ENCODE measurements around the gene LDLRAD3. TPM values are rescaled to one million over a fixed set of nuclear protein-coding genes. Genes with fewer than 3 reads are reported as not detected.
A peak's percentile ranks its signal among the peaks of the same experiment; 100 is the strongest.

LDLRAD3 gene
- total and polyA plus RNA-seq, 3 experiments from 2014 or later: 0.09 to 0.44 TPM; not detected in 1

- CTCF ChIA-PET: interaction anchor here (1.8 kb wide), 1 partner anchor 310 kb away, joined by 5 read pairs; no protein-coding TSS in a partner anchor
- no peak overlapping the region for H3K4me3 ChIP-seq (ENCODE audit: low read length)
Observed at GRCh38 chr11:36131721-36132397, 188.0 kb downstream of the LDLRAD3 start.

GRCh38 chr11:36132940-36133339 lies 189.1 kb downstream of the LDLRAD3 start:
- Mint-ChIP-seq H3K4me1 (no peaks in the 10 kb centered on the region), H3K27me3 (peaks cover 9 to 26% of the 10 kb centered on the region in 2 donors), H3K9me3 (no peaks in the 10 kb centered on the region), H3K27ac (no peak overlapping the region), H3K36me3 (no peaks in the 10 kb centered on the region), H3K4me3 (no peak overlapping the region)
- no peaks in the 10 kb centered on the region for H3K4me1 ChIP-seq (ENCODE audit: insufficient read depth, low read length)
- H3K9me3 ChIP-seq (ENCODE audit: low read length): no peaks in the 10 kb centered on the region
- POLR2A ChIA-PET: interaction anchor here (0.6 kb wide), 1 partner anchor 98 kb away, joined by 4 read pairs; no protein-coding TSS in a partner anchor
- no peak overlapping the region for H3K4me3 ChIP-seq (ENCODE audit: low read length)
- no peaks in the 10 kb centered on the region for H3K27me3 ChIP-seq (ENCODE audit: insufficient read depth, low read length, poor library complexity, severe bottlenecking)
- no peak for DNase-seq
- no peaks in the 10 kb centered on the region for H3K36me3 ChIP-seq (ENCODE audit: insufficient read depth, low read length)
- no peak overlapping the region for H3K27ac ChIP-seq (ENCODE audit: low read depth, low read length)
- CTCF ChIA-PET: no interaction called here

More at GRCh38 chr11:36131721-36132397, 188.0 kb downstream of the LDLRAD3 start:
- no peaks in the 10 kb centered on the region for H3K4me1 Mint-ChIP-seq
- H3K36me3 Mint-ChIP-seq: no peaks in the 10 kb centered on the region
- no peak overlapping the region for H3K4me3 Mint-ChIP-seq
- Histone ChIP-seq H3K27me3 (ENCODE audit: insufficient read depth, low read length, poor library complexity, severe bottlenecking) (no peaks in the 10 kb centered on the region), H3K9me3 (ENCODE audit: low read length) (no peaks in the 10 kb centered on the region), H3K27ac (ENCODE audit: low read depth, low read length) (no peak overlapping the region), H3K4me1 (ENCODE audit: insufficient read depth, low read length) (no peaks in the 10 kb centered on the region), H3K36me3 (ENCODE audit: insufficient read depth, low read length) (no peaks in the 10 kb centered on the region)
- DNase-seq: no peak
- no peak overlapping the region for H3K27ac Mint-ChIP-seq
- peaks cover 11 to 29% of the 10 kb centered on the region in 2 donors for H3K27me3 Mint-ChIP-seq
- no peaks in the 10 kb centered on the region for H3K9me3 Mint-ChIP-seq
- POLR2A ChIA-PET: no interaction called here

DNA sequence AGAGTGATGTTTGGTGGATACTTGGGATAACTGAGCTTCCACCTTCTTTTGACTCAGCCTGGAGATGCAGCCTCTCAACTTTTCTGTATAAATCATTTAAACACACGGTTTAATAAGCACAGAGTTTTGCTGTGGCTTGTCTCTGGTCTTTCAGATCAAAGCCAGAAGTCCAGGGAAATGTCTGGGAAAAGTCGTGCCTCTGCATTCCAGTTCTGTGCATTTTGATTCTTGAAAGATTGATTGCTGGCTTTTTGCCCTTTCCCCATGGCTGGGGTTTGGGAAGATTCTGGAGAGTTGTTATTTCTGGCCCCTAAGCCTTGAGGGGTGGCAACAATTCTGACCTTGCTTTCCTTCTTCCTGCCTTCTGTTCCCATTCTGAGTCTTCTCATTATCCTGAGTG lies 191.2 kb downstream of the LDLRAD3 start:
- H3K36me3 Mint-ChIP-seq: no peaks in the 10 kb centered on the region
- no peak for DNase-seq
- no peak overlapping the region for H3K4me3 Mint-ChIP-seq
- H3K27me3 ChIP-seq (ENCODE audit: insufficient read depth, low read length, poor library complexity, severe bottlenecking): peaks cover 4% of the 10 kb centered on the region
- H3K4me1 ChIP-seq (ENCODE audit: insufficient read depth, low read length): no peaks in the 10 kb centered on the region
- no peak overlapping the region for H3K4me3 ChIP-seq (ENCODE audit: low read length)
- H3K9me3 ChIP-seq (ENCODE audit: low read length): no peaks in the 10 kb centered on the region
- H3K27ac ChIP-seq (ENCODE audit: low read depth, low read length): no peak overlapping the region
- ChIA-PET POLR2A (no interaction called here), CTCF (no interaction called here)
- peaks cover 0 to 2% (median 0%) of the 10 kb centered on the region in 5 donors for H3K9me3 Mint-ChIP-seq
- H3K4me1 Mint-ChIP-seq: no peaks in the 10 kb centered on the region
- peaks cover 5 to 14% of the 10 kb centered on the region in 2 donors for H3K27me3 Mint-ChIP-seq
- H3K36me3 ChIP-seq (ENCODE audit: insufficient read depth, low read length): no peaks in the 10 kb centered on the region
- H3K27ac Mint-ChIP-seq: no peak overlapping the region

DNA sequence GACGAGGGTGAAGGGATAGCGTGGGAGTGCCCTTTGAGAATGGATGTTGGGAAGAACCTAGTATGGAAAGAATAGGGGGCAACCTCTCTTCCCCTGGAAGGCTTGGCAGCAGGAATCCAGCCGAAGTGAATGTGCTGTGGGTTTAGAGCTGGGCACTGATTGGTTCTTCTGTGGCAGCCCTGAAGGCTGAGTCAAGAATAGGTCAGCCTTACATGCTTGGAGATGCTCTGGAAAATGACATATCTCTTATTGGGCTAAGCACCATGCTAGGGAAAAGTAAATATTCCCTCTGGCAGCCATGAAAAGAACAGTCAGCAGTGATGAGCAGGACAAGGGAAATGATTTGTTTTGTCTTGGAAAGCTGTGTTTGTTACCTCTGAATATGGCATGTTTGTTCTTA lies 195.9 kb downstream of the LDLRAD3 start:
- H3K9me3 Mint-ChIP-seq: peaks cover 0 to 4% (median 0%) of the 10 kb centered on the region in 5 donors
- Histone ChIP-seq H3K4me1 (ENCODE audit: insufficient read depth, low read length) (no peaks in the 10 kb centered on the region), H3K36me3 (ENCODE audit: insufficient read depth, low read length) (no peaks in the 10 kb centered on the region), H3K9me3 (ENCODE audit: low read length) (no peaks in the 10 kb centered on the region), H3K4me3 (ENCODE audit: low read length) (no peak overlapping the region), H3K27me3 (ENCODE audit: insufficient read depth, low read length, poor library complexity, severe bottlenecking) (peaks cover 4% of the 10 kb centered on the region), H3K27ac (ENCODE audit: low read depth, low read length) (no peak overlapping the region)
- H3K36me3 Mint-ChIP-seq: no peaks in the 10 kb centered on the region
- no peak overlapping the region for H3K27ac Mint-ChIP-seq
- CTCF ChIA-PET: no interaction called here
- H3K4me3 Mint-ChIP-seq: peak overlapping the region in 1 of 7 donors; percentile 6
- no peaks in the 10 kb centered on the region for H3K4me1 Mint-ChIP-seq
- no peak for DNase-seq
- POLR2A ChIA-PET: no interaction called here
- H3K27me3 Mint-ChIP-seq: peaks cover 6 to 7% of the 10 kb centered on the region in 2 donors

DNA sequence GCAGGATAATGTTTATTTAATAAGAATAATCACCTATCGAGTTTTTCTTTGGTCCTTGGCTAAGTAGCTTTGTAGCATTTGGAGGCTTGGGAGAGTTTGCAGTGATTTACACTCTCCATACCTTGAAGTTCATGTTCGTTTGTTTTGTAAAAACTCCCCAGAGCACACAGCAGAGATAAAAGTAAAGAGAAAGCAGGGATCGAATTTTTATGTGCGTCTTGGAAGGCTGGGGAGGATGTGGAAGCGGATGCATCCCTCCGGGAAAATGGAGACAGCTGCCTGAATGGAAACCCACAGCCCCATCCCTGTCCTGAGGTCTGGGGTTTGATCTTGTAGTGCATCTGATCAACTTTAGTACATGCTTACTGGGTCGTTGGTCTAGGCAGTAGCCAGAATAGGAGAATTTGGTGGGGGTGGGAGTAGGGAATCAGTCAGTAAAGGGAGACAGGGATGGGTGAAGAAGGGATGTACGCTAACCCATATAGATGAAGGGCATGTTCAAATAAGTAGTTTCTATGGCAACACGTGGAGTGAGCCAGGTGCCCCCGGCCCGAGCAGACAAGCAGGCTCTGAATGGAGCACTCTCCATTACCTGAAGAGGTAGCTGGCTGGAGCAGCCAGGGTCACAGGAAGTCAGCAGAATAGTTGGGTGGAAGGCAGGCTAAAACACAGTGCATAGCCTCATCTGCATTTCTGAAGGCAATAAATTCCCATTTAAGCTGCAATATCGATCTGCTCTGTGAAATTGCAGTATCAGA lies 197.5 kb downstream of the LDLRAD3 start:
- CTCF ChIA-PET: no interaction called here
- Mint-ChIP-seq H3K4me3 (no peak overlapping the region), H3K27me3 (peaks cover 0 to 4% of the 10 kb centered on the region in 2 donors), H3K27ac (no peak overlapping the region), H3K4me1 (no peaks in the 10 kb centered on the region), H3K9me3 (peaks cover 0 to 4% (median 0%) of the 10 kb centered on the region in 5 donors), H3K36me3 (no peaks in the 10 kb centered on the region)
- no peaks in the 10 kb centered on the region for H3K9me3 ChIP-seq (ENCODE audit: low read length)
- H3K4me3 ChIP-seq (ENCODE audit: low read length): no peak overlapping the region
- H3K4me1 ChIP-seq (ENCODE audit: insufficient read depth, low read length): no peaks in the 10 kb centered on the region
- POLR2A ChIA-PET: no interaction called here
- no peak overlapping the region for H3K27ac ChIP-seq (ENCODE audit: low read depth, low read length)
- no peak for DNase-seq
- no peaks in the 10 kb centered on the region for H3K36me3 ChIP-seq (ENCODE audit: insufficient read depth, low read length)
- H3K27me3 ChIP-seq (ENCODE audit: insufficient read depth, low read length, poor library complexity, severe bottlenecking): peaks cover 4% of the 10 kb centered on the region

- Mint-ChIP-seq H3K27ac (no peak overlapping the region), H3K4me1 (no peaks in the 10 kb centered on the region), H3K36me3 (no peaks in the 10 kb centered on the region), H3K4me3 (no peak overlapping the region), H3K9me3 (peaks cover 0 to 4% (median 0%) of the 10 kb centered on the region in 5 donors), H3K27me3 (peaks cover 0 to 2% of the 10 kb centered on the region in 2 donors)
- ChIA-PET CTCF (no interaction called here), POLR2A (no interaction called here)
- Histone ChIP-seq H3K36me3 (ENCODE audit: insufficient read depth, low read length) (no peaks in the 10 kb centered on the region), H3K4me3 (ENCODE audit: low read length) (no peak overlapping the region), H3K27me3 (ENCODE audit: insufficient read depth, low read length, poor library complexity, severe bottlenecking) (peaks cover 4% of the 10 kb centered on the region), H3K9me3 (ENCODE audit: low read length) (no peaks in the 10 kb centered on the region), H3K27ac (ENCODE audit: low read depth, low read length) (no peak overlapping the region), H3K4me1 (ENCODE audit: insufficient read depth, low read length) (no peaks in the 10 kb centered on the region)
- no peak for DNase-seq
Observed at GRCh38 chr11:36141956-36142355, 198.1 kb downstream of the LDLRAD3 start.

GRCh38 chr11:36142439-36142838 lies 198.6 kb downstream of the LDLRAD3 start:
- H3K27me3 ChIP-seq (ENCODE audit: insufficient read depth, low read length, poor library complexity, severe bottlenecking): peaks cover 4% of the 10 kb centered on the region
- no peak overlapping the region for H3K4me3 ChIP-seq (ENCODE audit: low read length)
- peaks cover 0 to 4% (median 0%) of the 10 kb centered on the region in 5 donors for H3K9me3 Mint-ChIP-seq
- H3K27ac ChIP-seq (ENCODE audit: low read depth, low read length): no peak overlapping the region
- no peak overlapping the region for H3K27ac Mint-ChIP-seq
- H3K4me3 Mint-ChIP-seq: no peak overlapping the region
- H3K36me3 Mint-ChIP-seq: no peaks in the 10 kb centered on the region
- H3K4me1 Mint-ChIP-seq: no peaks in the 10 kb centered on the region
- H3K9me3 ChIP-seq (ENCODE audit: low read length): no peaks in the 10 kb centered on the region
- ChIA-PET POLR2A (no interaction called here), CTCF (no interaction called here)
- H3K4me1 ChIP-seq (ENCODE audit: insufficient read depth, low read length): no peaks in the 10 kb centered on the region
- no peak for DNase-seq
- H3K36me3 ChIP-seq (ENCODE audit: insufficient read depth, low read length): no peaks in the 10 kb centered on the region
- peaks cover 0 to 2% of the 10 kb centered on the region in 2 donors for H3K27me3 Mint-ChIP-seq

DNA sequence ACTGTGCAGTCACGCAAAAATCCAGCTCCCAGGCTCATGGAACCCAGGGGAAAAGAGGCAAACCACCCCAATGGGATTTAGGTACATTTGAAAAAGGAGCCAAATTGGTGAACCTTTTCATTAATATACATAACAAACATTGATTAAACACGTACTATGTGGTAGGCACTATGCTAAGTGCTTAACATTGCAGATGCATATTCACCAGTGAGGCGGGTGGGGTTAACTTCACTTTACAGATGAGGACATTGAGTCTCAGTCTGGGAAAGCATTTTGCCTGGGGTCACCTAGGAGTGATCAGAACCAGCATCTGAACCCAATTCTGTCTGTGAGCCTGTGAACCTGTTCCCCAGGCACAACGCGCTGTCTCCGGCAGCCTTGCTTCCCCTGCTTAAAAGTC lies 199.0 kb downstream of the LDLRAD3 start:
- H3K27ac ChIP-seq (ENCODE audit: low read depth, low read length): no peak overlapping the region
- H3K36me3 ChIP-seq (ENCODE audit: insufficient read depth, low read length): no peaks in the 10 kb centered on the region
- H3K4me1 ChIP-seq (ENCODE audit: insufficient read depth, low read length): no peaks in the 10 kb centered on the region
- no peaks in the 10 kb centered on the region for H3K4me1 Mint-ChIP-seq
- no peaks in the 10 kb centered on the region for H3K9me3 ChIP-seq (ENCODE audit: low read length)
- no peak overlapping the region for H3K27ac Mint-ChIP-seq
- H3K27me3 Mint-ChIP-seq: peaks cover 0 to 2% of the 10 kb centered on the region in 2 donors
- DNase-seq: no peak
- ChIA-PET CTCF (no interaction called here), POLR2A (no interaction called here)
- no peak overlapping the region for H3K4me3 Mint-ChIP-seq
- H3K4me3 ChIP-seq (ENCODE audit: low read length): no peak overlapping the region
- H3K27me3 ChIP-seq (ENCODE audit: insufficient read depth, low read length, poor library complexity, severe bottlenecking): peaks cover 4% of the 10 kb centered on the region
- peaks cover 0 to 4% (median 0%) of the 10 kb centered on the region in 5 donors for H3K9me3 Mint-ChIP-seq
- H3K36me3 Mint-ChIP-seq: no peaks in the 10 kb centered on the region
